Epidermal melanocyte (primary cell): ENCODE data around the gene MPZL3.

Source experiments
- DNase-seq: peaks from one replicate; pipeline ENCODE4 v3.0.0; 2011; ENCODE audit warnings: low spot score; ENCODE audit not compliant: insufficient read length

The MPZL3 gene

GRCh38 chr11:118232659-118233058 is 19.5 kb downstream of the MPZL3 start:
- no peak for DNase-seq

GRCh38 chr11:118231461-118231860 is 20.7 kb downstream of the MPZL3 start:
- DNase-seq, result no peak

- no peak for DNase-seq
Observed at GRCh38 chr11:118230088-118230487, 22.1 kb downstream of the MPZL3 start.

GRCh38 chr11:118229274-118229847 is 22.8 kb downstream of the MPZL3 start:
- no peak for DNase-seq

GRCh38 chr11:118227865-118228785 is 24.0 kb downstream of the MPZL3 start:
- DNase-seq, result no peak

GRCh38 chr11:118226781-118227180 is 25.4 kb downstream of the MPZL3 start:
- DNase-seq, result no peak

- DNase-seq, result no peak
Observed at GRCh38 chr11:118226296-118226695, 25.9 kb downstream of the MPZL3 start.

GRCh38 chr11:118224511-118225188 is 27.5 kb downstream of the MPZL3 start, which contains the start of gene JAML:
Gene JAML (minus strand): TSS chr11:118225011. CDS start chr11:118214866, 10,145 bp downstream.
- no peak for DNase-seq

GRCh38 chr11:118223992-118224391 is 28.2 kb downstream of the MPZL3 start:
- no peak for DNase-seq

- no peak for DNase-seq
Observed at GRCh38 chr11:118223570-118223969, 28.6 kb downstream of the MPZL3 start.

GRCh38 chr11:118222437-118222836 is 29.7 kb downstream of the MPZL3 start:
- DNase-seq, result no peak

GRCh38 chr11:118221419-118221818 is 30.7 kb downstream of the MPZL3 start:
- DNase-seq, result no peak

- DNase-seq, result no peak
Observed at GRCh38 chr11:118219732-118220131, 32.4 kb downstream of the MPZL3 start.

GRCh38 chr11:118219244-118219643 is 32.9 kb downstream of the MPZL3 start:
- DNase-seq, result no peak

GRCh38 chr11:118217575-118217974 is 34.6 kb downstream of the MPZL3 start:
- no peak for DNase-seq

GRCh38 chr11:118216621-118217481 is 35.3 kb downstream of the MPZL3 start:
- no peak for DNase-seq

- no peak for DNase-seq
Observed at GRCh38 chr11:118215765-118216164, 36.4 kb downstream of the MPZL3 start.

GRCh38 chr11:118215262-118215661 is 36.9 kb downstream of the MPZL3 start:
- no peak for DNase-seq

GRCh38 chr11:118214210-118214914 is 37.8 kb downstream of the MPZL3 start:
- no peak for DNase-seq

- no peak for DNase-seq
Observed at GRCh38 chr11:118213781-118214180, 38.4 kb downstream of the MPZL3 start.

- no peak for DNase-seq
Observed at GRCh38 chr11:118213201-118213600, 39.0 kb downstream of the MPZL3 start.
